HepG2 (cell line): ENCODE measurements around the gene LHX1. TPM values are rescaled to one million over a fixed set of nuclear protein-coding genes. Genes with fewer than 3 reads are reported as not detected.

Source experiments
- ATAC-seq: fragments of 200-7000 bp; cut with Tn5 transposase; 3 replicates; pipeline ENCODE4 v1.9.1; 2020; ENCODE audit warnings: mild to moderate bottlenecking, moderate library complexity
- BruUV-seq: library from RNA; stranded (reverse); fragments of 400-500 nt; replicated peaks from 2 replicates; lab custom pipeline; 2021; lab: Mats Ljungman, UMichigan
- CTCF ChIA-PET: fragments of 300-600 bp; formaldehyde crosslinking; extraction: SDS; loops from one replicate; lab custom pipeline; 2021; ENCODE audit warnings: low total read pairs, inconsistent platforms, low intra/inter-chr PET ratio; lab: Yijun Ruan, JAX
- POLR2A ChIA-PET: fragments of 350-600 bp; sonication (Branson Sonifier 250); formaldehyde crosslinking; loops from one replicate; lab custom pipeline; 2020; ENCODE audit warnings: antibody characterized with exemption, inconsistent platforms; lab: Yijun Ruan, JAX
- DNase-seq: peaks from one replicate; pipeline ENCODE4 v3.0.0-alpha.2; 2015; ENCODE audit warnings: low spot score
- FAIRE-seq: peaks from 3 replicates; lab custom pipeline; 2011; peaks lifted over from hg19 to GRCh38; lab: Jason Lieb, UNC
- H2AFZ ChIP-seq: one replicate; pipeline ENCODE4 v1.6.1; 2011; ENCODE audit warnings: low read length, inconsistent platforms
- H3K27ac ChIP-seq: fragments of 300-600 bp; 3 replicates; pipeline ENCODE4 v1.8.0; 2011; ENCODE audit warnings: mixed run types, mild to moderate bottlenecking, mixed read lengths, low read length, inconsistent platforms; ENCODE audit not compliant: insufficient read depth; ENCODE audit errors: extremely low read length
- H3K27me3 ChIP-seq, 2 experiments: fragments of 200-600 bp in 1 of 2; 2 replicates in 1 of 2; 3 replicates in 1 of 2; pipeline versions ENCODE4 v1.6.0 to v1.8.0; 2011; ENCODE audit warnings: low read length in 2 of 2, mild to moderate bottlenecking in 2 of 2, moderate library complexity in 2 of 2, inconsistent platforms in 1 of 2; ENCODE audit not compliant: insufficient read depth in 2 of 2, control insufficient read depth in 1 of 2
- H3K36me3 ChIP-seq, 2 experiments: fragments of 200-600 bp in 1 of 2; replicated peaks in 1 of 2; 2 replicates in 1 of 2; 3 replicates in 1 of 2; pipeline versions ENCODE4 v1.5.1 to v1.8.0; 2011; ENCODE audit warnings: low read length in 2 of 2, inconsistent platforms in 1 of 2; ENCODE audit not compliant: insufficient read depth in 2 of 2, control insufficient read depth in 1 of 2
- H3K4me1 ChIP-seq: 2 replicates; pipeline ENCODE4 v1.5.1; 2012; ENCODE audit warnings: low read length, inconsistent platforms; ENCODE audit not compliant: insufficient read depth
- H3K4me2 ChIP-seq: 2 replicates; pipeline ENCODE4 v1.6.0; 2011; ENCODE audit warnings: low read depth, low read length, inconsistent platforms
- H3K4me3 ChIP-seq, 3 experiments: fragments of 200-600 bp in 1 of 3; sonication (generic), shearing (Covaris generic) in 1 of 3; replicated peaks in 1 of 3; 2 replicates each; pipeline ENCODE4 v1.5.1; 2011 to 2016; ENCODE audit warnings: low read length in 3 of 3, inconsistent platforms in 2 of 3, low read depth in 2 of 3, mild to moderate bottlenecking in 2 of 3, control low read depth in 1 of 3, mixed read lengths in 1 of 3; ENCODE audit not compliant: insufficient read depth in 1 of 3
- H3K79me2 ChIP-seq: one replicate; pipeline ENCODE4 v1.6.1; 2011; ENCODE audit warnings: low read length, inconsistent platforms; ENCODE audit not compliant: insufficient read depth
- H3K9ac ChIP-seq: 2 replicates; pipeline ENCODE4 v1.6.0; 2011; ENCODE audit warnings: mild to moderate bottlenecking, low read depth, low read length, inconsistent platforms; ENCODE audit not compliant: insufficient read depth
- H3K9me3 ChIP-seq: 2 replicates; pipeline ENCODE4 v1.5.1; 2012; ENCODE audit warnings: mild to moderate bottlenecking, low read length
- H4K20me1 ChIP-seq: 2 replicates; pipeline ENCODE4 v1.6.0; 2011; ENCODE audit warnings: inconsistent platforms, mild to moderate bottlenecking, low read length, moderate library complexity; ENCODE audit not compliant: insufficient read depth
- BRF2 ChIP-seq: sonication (generic); formaldehyde crosslinking; IDR thresholded peaks from 2 replicates; pipeline ENCODE4 v1.8.1; 2022; ENCODE audit warnings: mild to moderate bottlenecking, missing genetic modification reagents
- EZH2 ChIP-seq: conservative IDR thresholded peaks from 2 replicates; pipeline ENCODE4 v1.6.1; 2012; ENCODE audit warnings: mild to moderate bottlenecking, low read depth, low read length, moderate library complexity
- FOXJ3 ChIP-seq: sonication (generic); formaldehyde crosslinking; IDR thresholded peaks from 2 replicates; pipeline ENCODE4 v1.4.0; 2020; ENCODE audit warnings: missing genetic modification reagents, mild to moderate bottlenecking, borderline replicate concordance
- KDM4B ChIP-seq: sonication (generic); formaldehyde crosslinking; IDR thresholded peaks from 2 replicates; pipeline ENCODE4 v1.4.0; 2020; ENCODE audit warnings: missing genetic modification reagents
- KLF13 ChIP-seq: sonication (generic); formaldehyde crosslinking; IDR thresholded peaks from 2 replicates; pipeline ENCODE4 v1.4.0; 2020; ENCODE audit warnings: mild to moderate bottlenecking, missing genetic modification reagents
- MEIS1 ChIP-seq: sonication (generic); formaldehyde crosslinking; IDR thresholded peaks from 2 replicates; pipeline ENCODE4 v1.9.0; 2021; ENCODE audit warnings: mild to moderate bottlenecking, missing genetic modification reagents, moderate library complexity, borderline replicate concordance
- NCOA1 ChIP-seq: sonication (generic); formaldehyde crosslinking; IDR thresholded peaks from 2 replicates; pipeline ENCODE4 v1.9.0; 2021; ENCODE audit warnings: missing genetic modification reagents
- NFRKB ChIP-seq: fragments of 450-650 bp; IDR thresholded peaks from 2 replicates; pipeline ENCODE4 v1.6.1; 2017
- NR2F1 ChIP-seq, 2 experiments: fragments of 450-650 bp in 1 of 2; formaldehyde crosslinking in 1 of 2; IDR thresholded peaks; 2 replicates each; pipeline versions ENCODE4 v1.5.0 to v1.6.1; 2016 to 2020; ENCODE audit warnings: mild to moderate bottlenecking in 1 of 2, missing compliant biosample characterization in 1 of 2, missing genetic modification reagents in 1 of 2, moderate library complexity in 1 of 2
- SMYD3 ChIP-seq: sonication (generic); formaldehyde crosslinking; IDR thresholded peaks from 2 replicates; pipeline ENCODE4 v1.8.1; 2023; ENCODE audit warnings: mild to moderate bottlenecking, missing genetic modification reagents
- THAP8 ChIP-seq: sonication (generic); formaldehyde crosslinking; IDR thresholded peaks from 2 replicates; pipeline ENCODE4 v1.5.1; 2020; ENCODE audit warnings: missing genetic modification reagents, mild to moderate bottlenecking, borderline replicate concordance
- ZNF597 ChIP-seq: sonication (generic); formaldehyde crosslinking; IDR thresholded peaks from 2 replicates; pipeline ENCODE4 v1.5.0; 2020; ENCODE audit warnings: missing genetic modification reagents
- ZNF598 ChIP-seq: sonication (generic); formaldehyde crosslinking; IDR thresholded peaks from 2 replicates; pipeline ENCODE4 v1.5.1; 2020; ENCODE audit warnings: mild to moderate bottlenecking, missing genetic modification reagents, borderline replicate concordance
- ZNF619 ChIP-seq: sonication (generic); formaldehyde crosslinking; IDR thresholded peaks from 2 replicates; pipeline ENCODE4 v1.4.0; 2020; ENCODE audit warnings: mild to moderate bottlenecking, missing genetic modification reagents
- ZSCAN21 ChIP-seq: sonication (generic); formaldehyde crosslinking; IDR thresholded peaks from 2 replicates; pipeline ENCODE4 v1.8.0; 2022; ENCODE audit warnings: mild to moderate bottlenecking, missing genetic modification reagents, moderate library complexity, borderline replicate concordance
- WGBS: methylation state at CpG from one replicate; pipeline ENCODE4 v1.1.6; 2017; ENCODE audit warnings: low lambda C conversion rate; 5-methylcytosine and 5-hydroxymethylcytosine counted together
- in situ Hi-C: cut with HindIII; loops from 2 replicates; pipeline ENCODE4 v1.10.0; 2017; ENCODE audit warnings: low pct_unique_long_range_greater_than_20kb; ENCODE audit not compliant: extremely low pct_ligation_motif_present
- intact Hi-C: fragments of 100-400 bp; cut with micrococcal nuclease; formaldehyde crosslinking; loops from one replicate; pipeline ENCODE4 v1.10.0; 2022; ENCODE audit not compliant: unreplicated experiment
- polyA plus RNA-seq, 8 experiments: library from polyadenylated mRNA; depleted of rRNA in 3 of 8; stranded (reverse) in 7 of 8; unstranded in 1 of 8; fragments of >200 nt; fragmentation: Illumina TruSeq in 4 of 8; extraction: Trizol in 4 of 8; gene quantifications; 2 replicates each; pipeline versions ENCODE4 v1.2.1 to v1.2.3, GENCODE V29; 2011 to 2016; ENCODE audit warnings: low read depth in 4 of 8, missing spikeins in 1 of 8, mixed read lengths in 1 of 8; ENCODE audit not compliant: insufficient read depth in 1 of 8
- total RNA-seq, 5 experiments: library from RNA; depleted of rRNA; stranded (reverse); fragments of >200 nt; fragmentation: Illumina TruSeq; extraction: Trizol; gene quantifications; 2 replicates each; pipeline ENCODE4 v1.2.3, GENCODE V29; 2016; ENCODE audit warnings: low read depth in 1 of 5

LHX1 gene
- total and polyA plus RNA-seq, 2 of the 13 experiments (the other 11 are each of a cell fraction or from before 2014, with no cell fraction given), result not detected

DNA sequence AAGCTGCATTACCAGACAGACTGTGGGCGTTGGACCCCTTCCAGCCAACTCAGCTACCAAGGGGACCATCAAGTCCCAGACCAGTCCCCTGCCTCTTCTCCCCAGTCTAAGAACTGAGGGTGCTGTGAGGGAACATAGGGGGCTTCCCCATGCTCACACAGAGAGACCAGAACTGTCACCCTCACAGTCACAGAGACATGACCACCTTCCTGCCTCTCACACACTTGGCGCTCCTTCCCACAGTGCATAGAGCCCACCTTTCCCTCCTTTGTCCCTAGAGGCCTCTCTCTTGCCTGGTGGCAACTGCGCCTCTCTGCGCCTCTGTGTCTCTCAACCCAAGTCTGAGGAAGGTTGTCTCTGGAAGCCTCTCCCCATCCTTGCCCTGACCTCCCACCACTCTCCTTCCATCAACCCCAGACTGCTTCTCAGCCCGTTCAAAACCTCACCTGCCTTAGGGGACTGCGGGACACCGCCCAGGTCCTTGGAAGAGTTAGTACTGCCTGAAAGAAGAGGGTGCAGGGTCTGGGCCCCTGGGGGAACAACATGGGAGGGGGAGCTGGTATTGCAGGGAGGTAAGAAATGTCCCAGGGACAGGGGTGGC is 6.1 kb upstream of the LHX1 start (continued):
- no peak for TF ChIP-seq MEIS1 (CRISPR knock-in tag)
- TF ChIP-seq NCOA1 (CRISPR knock-in tag), result no peak
- TF ChIP-seq FOXJ3, result no peak

DNA sequence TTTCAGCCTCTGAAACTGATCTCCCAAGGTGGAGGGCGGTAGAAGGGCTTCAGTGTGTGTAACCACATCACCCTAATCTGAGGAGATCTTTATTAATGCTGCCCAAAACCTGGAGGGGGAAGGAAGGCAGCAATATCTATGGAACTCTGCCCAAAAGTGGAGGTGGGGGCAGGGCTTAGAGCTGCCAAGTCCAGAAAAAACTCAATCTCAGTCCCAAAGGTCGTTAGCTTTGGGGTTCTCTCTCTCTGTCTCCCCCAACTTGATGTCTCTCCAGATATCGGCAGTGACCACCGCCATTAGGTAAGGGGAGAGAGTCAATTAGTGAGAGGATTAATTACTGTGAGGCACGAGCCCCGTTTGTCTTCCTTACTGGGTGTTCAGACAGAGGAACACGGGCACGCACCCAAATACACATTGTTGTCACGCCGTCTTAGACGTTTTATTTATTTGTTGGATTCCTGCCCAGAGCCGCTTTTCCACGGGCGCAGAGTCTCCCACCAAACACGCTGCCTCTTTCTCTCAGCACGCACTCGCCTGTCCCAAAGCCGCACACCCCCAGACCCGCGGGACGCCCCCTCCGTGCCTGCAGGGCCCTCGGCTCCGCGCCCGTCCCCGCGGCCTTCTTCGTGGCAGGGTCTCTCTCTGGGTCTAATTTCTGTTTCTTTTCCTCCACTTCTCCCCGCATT is 5.4 kb upstream of the LHX1 start:
- H3K27me3 ChIP-seq, result peaks cover 32 to 93% of the 10 kb centered on the region in 2 experiments
- in situ Hi-C loops, result no loop called here
- no peak for ATAC-seq

GRCh38 chr17:36932383-36932693 is 4.9 kb upstream of the LHX1 start:
- H3K4me2 ChIP-seq, result no peak overlapping the region
- peaks cover 40% of the 10 kb centered on the region for H3K4me1 ChIP-seq
- no peaks in the 10 kb centered on the region for H3K36me3 ChIP-seq
- 28% methylated on average over 16 of the region's 16 CpGs for WGBS
- H4K20me1 ChIP-seq, result peaks cover 14% of the 10 kb centered on the region; the same call in 1 of the 2 replicates
- CTCF ChIA-PET, result no interaction called here
- H3K27ac ChIP-seq, result no peak overlapping the region
- FAIRE-seq, result no peak
- BruUV-seq, result no TSS peak
- H3K79me2 ChIP-seq, result no peaks in the 10 kb centered on the region
- no peaks in the 10 kb centered on the region for H3K9me3 ChIP-seq
- in situ Hi-C loops (no loop called here), intact Hi-C loops (no loop called here)
- H3K27me3 ChIP-seq, result peaks cover 37 to 96% of the 10 kb centered on the region in 2 experiments
- no peak for DNase-seq
- no peak for ATAC-seq
- no peak overlapping the region for H3K4me3 ChIP-seq
- POLR2A ChIA-PET, result no interaction called here
- no peak overlapping the region for H2AFZ ChIP-seq
- H3K9ac ChIP-seq, result no peak overlapping the region
- no peak for TF ChIP-seq ZSCAN21 (CRISPR knock-in tag)
- no peak for TF ChIP-seq THAP8
- no peak for TF ChIP-seq KDM4B (CRISPR knock-in tag)
- no peak for TF ChIP-seq ZNF597 (CRISPR knock-in tag)
- no peak for TF ChIP-seq ZNF619 (CRISPR knock-in tag)
- no peak for TF ChIP-seq KLF13 (CRISPR knock-in tag)
- no peak for TF ChIP-seq BRF2 (CRISPR knock-in tag)
- TF ChIP-seq SMYD3 (CRISPR knock-in tag), result no peak
- no peak for TF ChIP-seq NR2F1 (CRISPR knock-in tag; IDR thresholded peaks at IDR 0.05)
- no peak for TF ChIP-seq ZNF598 (CRISPR knock-in tag)

More for the DNA sequence above, 5.4 kb upstream of the LHX1 start:
- Histone ChIP-seq H3K4me1 (peaks cover 35% of the 10 kb centered on the region), H3K79me2 (no peaks in the 10 kb centered on the region), H3K4me2 (no peak overlapping the region), H3K4me3 (no peak overlapping the region)
- CTCF ChIA-PET, result no interaction called here
- intact Hi-C loops, result no loop called here
- no TSS peak for BruUV-seq
- WGBS, result 10% methylated on average over 29 of the region's 30 CpGs
- TF ChIP-seq EZH2 (peak; percentile 62; the same call in 1 of the 2 replicates), NFRKB (no peak)
- TF ChIP-seq, all 625 proteins: peak for 1
- no peaks in the 10 kb centered on the region for H3K36me3 ChIP-seq
- H3K9ac ChIP-seq, result no peak overlapping the region
- no peak overlapping the region for H3K27ac ChIP-seq
- POLR2A ChIA-PET, result no interaction called here
- H3K9me3 ChIP-seq, result no peaks in the 10 kb centered on the region
- peaks cover 13% of the 10 kb centered on the region; the same call in 1 of the 2 replicates for H4K20me1 ChIP-seq
- DNase-seq, result no peak
- H2AFZ ChIP-seq, result no peak overlapping the region
- no peak for FAIRE-seq
